NCI-H2029 treated with DMSO at 0.1 percent for 48 hours (cell line): ENCODE results near the gene CAPN13.

ENCODE experiments used
- DNase-seq: peaks from one replicate; lab custom pipeline; 2025; lab: John Stamatoyannopoulos, UW

Gene CAPN13

GRCh38 chr2:30764021-30764800, 43.0 kb downstream of the CAPN13 start:
- no peak for DNase-seq

DNA sequence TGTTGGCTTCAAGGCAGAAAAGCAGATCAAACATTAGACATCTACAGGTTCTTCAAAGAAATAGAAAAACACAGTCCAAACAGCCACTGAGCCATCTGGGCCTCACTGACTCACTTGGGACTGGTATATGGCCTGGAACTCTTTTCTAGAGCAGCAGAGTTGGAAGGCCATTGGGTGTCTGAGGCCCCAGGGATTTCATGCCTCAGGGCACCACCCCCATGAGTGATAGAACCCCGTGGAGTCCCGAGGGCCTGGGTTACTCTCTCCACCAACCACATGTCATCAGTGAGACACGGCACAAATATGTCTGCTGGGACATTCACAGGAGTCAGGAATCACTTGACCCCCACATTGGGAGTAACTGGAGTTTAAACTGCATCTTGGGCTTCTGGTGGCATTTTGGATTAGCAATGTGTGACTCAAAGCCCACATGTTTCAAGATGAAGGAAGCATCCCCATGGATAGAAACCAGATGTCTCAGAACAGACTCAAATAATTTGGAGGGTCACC, 44.0 kb downstream of the CAPN13 start:
- DNase-seq = no peak

GRCh38 chr2:30761226-30761625, 46.0 kb downstream of the CAPN13 start:
- DNase-seq = no peak

DNA sequence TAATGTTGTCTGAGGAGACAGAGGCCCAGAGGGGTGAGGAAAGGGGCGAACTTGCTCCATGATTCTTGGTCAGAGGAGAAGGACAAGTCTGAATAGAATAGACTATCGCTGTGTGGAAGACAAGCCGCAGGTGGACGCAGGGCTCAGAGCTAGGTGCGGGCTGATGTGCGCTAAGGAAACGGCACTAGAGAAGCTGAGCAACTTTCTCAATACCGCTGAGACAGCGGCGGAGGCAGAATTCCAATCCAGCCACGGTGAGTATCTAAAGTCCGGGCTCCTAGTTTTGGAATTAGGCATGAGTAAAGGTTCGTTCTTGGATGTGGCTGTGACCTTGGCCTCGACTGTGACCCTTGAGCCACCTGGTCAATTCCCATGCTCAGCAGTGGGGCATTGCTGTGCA, 47.8 kb downstream of the CAPN13 start:
- DNase-seq = no peak

DNA sequence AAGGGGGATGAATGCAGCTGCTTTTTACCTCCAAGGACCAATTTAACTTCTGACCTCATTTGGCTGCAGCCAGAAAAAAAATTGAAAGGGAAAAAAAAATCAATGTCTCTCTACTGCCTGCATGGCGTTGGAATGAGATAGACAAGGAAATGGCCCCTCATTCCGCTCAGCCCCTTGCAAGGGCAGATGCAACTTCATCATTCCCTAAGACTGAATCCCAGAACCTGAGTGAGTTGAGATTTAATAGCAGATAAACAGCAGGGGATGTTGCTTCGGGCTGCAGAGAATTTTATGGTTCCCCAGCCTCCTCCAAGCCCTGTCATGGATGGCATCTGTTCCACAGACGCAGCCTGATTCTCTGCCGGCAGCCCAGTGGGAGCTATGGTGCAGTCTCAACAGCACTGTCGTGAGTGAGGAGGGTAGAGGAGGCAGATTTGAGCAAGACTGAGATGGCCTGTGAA, 49.0 kb downstream of the CAPN13 start:
- no peak for DNase-seq

- DNase-seq = no peak
These were observed 49.5 kb downstream of the CAPN13 start for GRCh38 chr2:30757749-30758148.

DNA sequence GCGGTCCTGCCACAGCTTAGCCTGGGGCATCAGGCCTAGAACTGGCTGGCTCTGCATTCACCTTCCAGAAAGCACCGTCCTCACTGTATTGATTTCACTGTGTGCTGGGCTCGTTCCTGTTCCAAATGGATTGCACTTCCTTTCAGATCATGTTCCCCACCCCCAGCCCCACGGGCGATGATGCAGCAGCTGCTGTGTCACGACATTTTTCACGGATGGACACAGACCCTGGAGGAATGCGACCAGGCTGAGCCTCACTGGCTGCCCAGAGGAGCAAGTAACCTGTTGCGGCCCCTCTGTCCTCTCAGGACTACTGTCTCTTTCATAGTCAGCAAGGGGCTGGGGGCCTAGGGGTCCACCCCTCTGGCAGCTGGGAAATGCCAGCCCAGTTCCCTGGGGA, 50.3 kb downstream of the CAPN13 start:
- no peak for DNase-seq

DNA sequence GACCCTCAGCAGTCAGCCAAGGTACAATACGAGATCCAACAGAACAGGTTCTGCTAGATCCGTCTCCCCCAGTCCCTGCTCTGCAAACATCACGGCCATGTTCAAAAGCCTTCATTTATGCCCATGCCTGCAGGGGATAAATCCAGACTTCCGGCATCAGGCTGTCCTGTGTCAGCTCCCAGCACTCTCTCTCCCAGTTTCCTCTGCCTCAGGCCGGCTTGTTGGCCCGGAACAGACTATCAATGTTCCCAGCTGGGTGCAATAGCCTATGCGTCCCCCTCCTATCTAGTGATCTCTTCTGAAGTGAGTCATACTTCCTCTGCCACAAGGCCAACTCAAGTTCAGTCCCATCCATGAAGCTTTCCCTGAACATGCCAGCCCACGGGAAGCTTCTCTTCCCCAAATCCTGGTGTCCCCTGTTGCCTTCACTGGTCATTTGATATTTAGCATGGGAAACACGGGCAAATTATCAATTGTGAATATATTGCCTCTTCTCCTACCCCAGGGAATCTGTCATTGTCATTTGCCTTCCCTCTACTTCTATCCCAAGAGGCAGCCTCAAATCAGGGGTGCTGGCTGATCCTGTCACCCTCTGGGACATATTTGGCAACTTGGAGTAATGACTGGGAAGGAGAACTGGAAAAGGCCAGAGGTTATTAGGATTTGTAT, 51.1 kb downstream of the CAPN13 start:
- DNase-seq = no peak

- DNase-seq = no peak
These were observed 53.6 kb downstream of the CAPN13 start for GRCh38 chr2:30753630-30754029.

- no peak for DNase-seq
These were observed 54.4 kb downstream of the CAPN13 start for GRCh38 chr2:30752811-30753210.

GRCh38 chr2:30747206-30747605, 60.0 kb downstream of the CAPN13 start:
- DNase-seq = no peak

- no peak for DNase-seq
These were observed 62.4 kb downstream of the CAPN13 start for GRCh38 chr2:30744823-30745222.

DNA sequence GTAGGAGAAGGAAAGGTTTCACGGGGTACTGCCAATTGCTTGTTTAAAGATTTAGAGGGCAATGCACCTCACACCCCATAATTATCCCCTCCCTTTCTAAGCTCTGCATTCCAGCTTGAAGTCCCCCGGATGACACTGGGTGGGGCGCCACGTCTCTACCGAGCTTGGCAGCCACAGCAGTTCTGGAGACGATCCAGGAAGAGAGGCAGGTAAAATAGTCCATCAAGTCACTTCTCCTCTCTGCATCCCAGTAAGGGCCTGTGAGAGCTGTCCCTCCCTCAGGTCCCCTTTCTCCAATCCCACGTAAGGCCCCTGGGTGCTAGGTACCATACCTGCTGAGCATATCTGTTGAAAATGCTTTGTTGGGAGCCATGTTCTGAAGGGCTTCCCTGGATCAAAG, 65.7 kb downstream of the CAPN13 start:
- DNase-seq = no peak

- peak; percentile 18 for DNase-seq
These were observed 68.9 kb downstream of the CAPN13 start for GRCh38 chr2:30738141-30738911.

- DNase-seq = no peak
These were observed 70.0 kb downstream of the CAPN13 start for GRCh38 chr2:30737326-30737610.

- DNase-seq = peak; percentile 75
These were observed 70.6 kb downstream of the CAPN13 start for GRCh38 chr2:30736461-30737325.

GRCh38 chr2:30733876-30734520, 73.2 kb downstream of the CAPN13 start:
- DNase-seq = no peak

GRCh38 chr2:30732876-30733275, 74.4 kb downstream of the CAPN13 start:
- DNase-seq = no peak

- DNase-seq = no peak
These were observed 74.9 kb downstream of the CAPN13 start for GRCh38 chr2:30732376-30732775.

DNA sequence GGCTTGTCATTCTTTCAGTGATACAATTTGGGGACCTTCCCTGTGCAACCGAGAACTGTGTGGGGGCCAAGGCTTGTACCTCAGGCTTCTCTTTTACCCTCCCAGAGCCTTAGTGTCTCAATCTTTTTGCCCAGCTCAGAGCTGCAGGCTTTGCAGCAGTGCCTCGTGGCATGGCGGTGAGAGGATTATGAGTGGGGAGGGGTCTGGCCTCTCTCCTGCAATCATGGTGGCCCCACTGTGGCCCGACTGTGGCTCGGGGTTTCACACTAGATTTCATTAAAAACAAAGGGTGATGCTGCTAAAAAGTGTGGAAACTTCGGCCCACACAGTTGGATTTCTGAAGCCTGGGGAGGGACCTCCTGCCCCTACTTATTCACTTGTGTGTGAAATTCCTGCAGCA, 75.5 kb downstream of the CAPN13 start:
- DNase-seq = no peak
